ENCODE measurements around the gene SF3B5. TPM values are rescaled to one million over a fixed set of nuclear protein-coding genes. Genes with fewer than 3 reads are reported as not detected.

SF3B5 gene
- total and polyA plus RNA-seq, 9 of the 15 experiments (the other 6 are each of a cell fraction or from before 2014, with no cell fraction given), result 238 to 1,211 (median 407) TPM

DNA sequence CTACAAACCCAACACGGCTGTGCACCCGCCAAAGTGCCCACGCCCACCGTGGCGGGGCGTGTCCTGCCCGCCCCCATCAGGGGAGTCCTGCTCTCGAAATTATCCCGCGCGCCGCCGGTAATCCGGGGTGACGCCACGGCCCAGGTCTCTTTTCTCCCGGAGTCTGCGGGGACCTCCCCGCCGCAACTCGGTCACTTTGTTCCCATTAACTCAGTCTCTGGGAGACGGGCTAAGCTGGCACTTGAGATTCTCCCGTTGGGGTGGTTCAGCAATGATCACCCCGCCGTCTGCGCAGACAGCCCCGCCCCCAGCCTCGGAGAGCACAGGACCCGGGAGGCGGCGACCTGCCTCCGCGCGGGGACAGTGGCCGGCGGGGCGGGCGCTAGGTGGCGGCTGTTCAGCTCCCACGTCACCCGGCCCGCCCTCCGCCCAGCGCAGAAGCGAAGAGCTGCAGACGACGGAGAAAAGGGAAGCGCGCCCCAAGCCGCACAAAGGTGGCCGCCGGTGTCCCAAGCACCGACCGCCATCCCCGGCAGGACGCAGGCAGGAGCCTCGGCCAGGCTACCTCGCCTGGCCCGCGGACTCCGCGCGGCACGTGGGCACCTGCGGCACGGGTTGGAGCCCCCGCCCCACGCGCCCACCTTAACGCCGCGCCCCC lies 31.5 kb downstream of the SF3B5 start (continued):
- TF ChIP-seq, protein P1, sequence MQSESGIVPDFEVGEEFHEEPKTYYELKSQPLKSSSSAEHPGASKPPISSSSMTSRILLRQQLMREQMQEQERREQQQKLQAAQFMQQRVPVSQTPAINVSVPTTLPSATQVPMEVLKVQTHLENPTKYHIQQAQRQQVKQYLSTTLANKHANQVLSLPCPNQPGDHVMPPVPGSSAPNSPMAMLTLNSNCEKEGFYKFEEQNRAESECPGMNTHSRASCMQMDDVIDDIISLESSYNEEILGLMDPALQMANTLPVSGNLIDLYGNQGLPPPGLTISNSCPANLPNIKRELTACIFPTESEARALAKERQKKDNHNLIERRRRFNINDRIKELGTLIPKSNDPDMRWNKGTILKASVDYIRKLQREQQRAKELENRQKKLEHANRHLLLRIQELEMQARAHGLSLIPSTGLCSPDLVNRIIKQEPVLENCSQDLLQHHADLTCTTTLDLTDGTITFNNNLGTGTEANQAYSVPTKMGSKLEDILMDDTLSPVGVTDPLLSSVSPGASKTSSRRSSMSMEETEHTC (IDR thresholded peaks at IDR 0.05), result no peak
- TF ChIP-seq ARID2 (IDR thresholded peaks at IDR 0.05) (no peak), ZNF436 (CRISPR knock-in tag; IDR thresholded peaks at IDR 0.05) (no peak), ZNF766 (CRISPR knock-in tag; conservative IDR thresholded peaks at IDR 0.05) (peak; percentile 70), FOXJ3 (CRISPR knock-in tag; IDR thresholded peaks at IDR 0.05) (no peak), RBBP5 (IDR thresholded peaks at IDR 0.05; ENCODE audit: borderline replicate concordance, insufficient read depth, low read length, poor library complexity, severe bottlenecking) (peak; percentile 88), DMBX1 (CRISPR knock-in tag; IDR thresholded peaks at IDR 0.05; ENCODE audit: borderline replicate concordance) (no peak), TOE1 (IDR thresholded peaks at IDR 0.05; ENCODE audit: borderline replicate concordance) (0 out of 2 replicates have a peak, but pooled peaks have one; percentile 17), TOE1 (CRISPR knock-in tag; IDR thresholded peaks at IDR 0.05; ENCODE audit: borderline replicate concordance, low read depth) (no peak), ZEB2 (IDR thresholded peaks at IDR 0.05) (peak; percentile 54), POLR2G (IDR thresholded peaks at IDR 0.05; ENCODE audit: low read depth, low read length) (peak; percentile 98), GATA2 (CRISPR knock-in tag; IDR thresholded peaks at IDR 0.05) (no peak), GATAD2B (IDR thresholded peaks at IDR 0.05; ENCODE audit: borderline replicate concordance) (peak; percentile 62; the same call in 1 of the 2 replicates), RBM15 (IDR thresholded peaks at IDR 0.05; ENCODE audit: insufficient read depth, low read length) (no peak), SMARCA4 (IDR thresholded peaks at IDR 0.05) (peak; percentile 14; the same call in 1 of the 2 replicates), HNRNPUL1 (IDR thresholded peaks at IDR 0.05; ENCODE audit: low read length) (no peak), ZSCAN29 (IDR thresholded peaks at IDR 0.05) (no peak; the same call in 1 of the 2 replicates), SAP30 (IDR thresholded peaks at IDR 0.05; ENCODE audit: borderline replicate concordance, insufficient read depth, low read depth, low read length, poor library complexity, severe bottlenecking) (peak; percentile 33)
